ENCODE data around the gene TOMM34. TPM values are rescaled to one million over a fixed set of nuclear protein-coding genes. Genes with fewer than 3 reads are reported as not detected.

TOMM34 gene
- total and polyA plus RNA-seq, 2 of the 13 experiments (the other 11 are each of a cell fraction or from before 2014, with no cell fraction given) = 36.2 to 52.0 TPM

DNA sequence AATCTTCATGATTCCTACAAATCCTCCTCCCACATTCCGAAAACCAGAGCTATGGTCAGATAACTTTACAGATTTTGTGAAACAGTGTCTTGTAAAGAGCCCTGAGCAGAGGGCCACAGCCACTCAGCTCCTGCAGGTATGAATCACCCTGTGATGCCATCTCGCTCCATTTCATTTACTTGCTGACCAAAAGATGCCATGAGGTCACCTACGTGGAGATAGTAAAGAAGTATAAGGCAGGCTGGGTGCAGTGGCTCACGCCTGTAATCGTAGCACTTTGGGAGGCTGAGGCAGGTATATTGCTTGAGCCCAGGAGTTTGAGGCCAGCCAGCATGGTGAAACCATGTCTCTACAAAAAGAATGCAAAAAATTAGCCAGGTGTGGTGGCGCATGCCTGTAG is 37.0 kb upstream of the TOMM34 start:
- Histone ChIP-seq H2AFZ (ENCODE audit: low read length) (no peak overlapping the region), H3K79me2 (ENCODE audit: insufficient read depth, low read length) (no peaks in the 10 kb centered on the region), H3K27ac (ENCODE audit: extremely low read length, insufficient read depth, low read length) (no peak overlapping the region), H3K4me1 (ENCODE audit: insufficient read depth, low read length) (no peaks in the 10 kb centered on the region), H3K36me3 (replicated peaks in 1 of 2; ENCODE audit: control insufficient read depth in 1 of 2, insufficient read depth in 2 of 2, low read length in 2 of 2) (peaks cover 32 to 65% of the 10 kb centered on the region in 2 experiments), H3K27me3 (ENCODE audit: control insufficient read depth in 1 of 2, insufficient read depth in 2 of 2, low read length in 2 of 2) (no peaks in the 10 kb centered on the region), H3K9ac (ENCODE audit: insufficient read depth, low read depth, low read length) (no peak overlapping the region), H3K9me3 (ENCODE audit: low read length) (no peaks in the 10 kb centered on the region), H3K4me2 (ENCODE audit: low read depth, low read length) (no peak overlapping the region), H4K20me1 (ENCODE audit: insufficient read depth, low read length) (no peaks in the 10 kb centered on the region), H3K4me3 (replicated peaks in 1 of 3; ENCODE audit: insufficient read depth in 1 of 3, low read depth in 2 of 3, low read length in 3 of 3) (no peak overlapping the region)
- 97% methylated on average over 6 of the region's 6 CpGs for WGBS (ENCODE audit: low lambda C conversion rate)
- POLR2A ChIA-PET = no interaction called here
- in situ Hi-C loops (cut with HindIII; ENCODE audit: extremely low pct_ligation_motif_present, low pct_unique_long_range_greater_than_20kb) (no loop called here), intact Hi-C loops (cut with micrococcal nuclease; ENCODE audit: unreplicated experiment) (no loop called here)
- DNase-seq (ENCODE audit: low spot score) (no peak), ATAC-seq (no peak), FAIRE-seq (no peak)
- no TSS peak for BruUV-seq (replicated peaks)
- CTCF ChIA-PET (ENCODE audit: low intra/inter-chr PET ratio, low total read pairs) = no interaction called here
- TF ChIP-seq KLF9 (CRISPR knock-in tag; IDR thresholded peaks at IDR 0.05; ENCODE audit: low read depth) (no peak), ZBTB3 (CRISPR knock-in tag; IDR thresholded peaks at IDR 0.05; ENCODE audit: borderline replicate concordance, low read depth) (no peak), ZNF644 (CRISPR knock-in tag; IDR thresholded peaks at IDR 0.05; ENCODE audit: low read depth) (no peak), KAT2B (IDR thresholded peaks at IDR 0.05; ENCODE audit: borderline replicate concordance, low read depth, low read length) (no peak), ZNF572 (CRISPR knock-in tag; IDR thresholded peaks at IDR 0.05) (no peak), ELF3 (CRISPR knock-in tag; IDR thresholded peaks at IDR 0.05) (no peak), ZNF292 (CRISPR knock-in tag; IDR thresholded peaks at IDR 0.05; ENCODE audit: borderline replicate concordance, low read depth) (no peak), ZZZ3 (CRISPR knock-in tag; IDR thresholded peaks at IDR 0.05; ENCODE audit: borderline replicate concordance) (no peak), SP2 (CRISPR knock-in tag; IDR thresholded peaks at IDR 0.05) (no peak), ZNF136 (CRISPR knock-in tag; IDR thresholded peaks at IDR 0.05; ENCODE audit: low read depth) (no peak), KDM5B (CRISPR knock-in tag; IDR thresholded peaks at IDR 0.05; ENCODE audit: borderline replicate concordance) (no peak), TOPORS (CRISPR knock-in tag; IDR thresholded peaks at IDR 0.05) (no peak), ZNF724P (CRISPR knock-in tag; IDR thresholded peaks at IDR 0.05; ENCODE audit: borderline replicate concordance) (no peak)
- TF ChIP-seq, protein P1, sequence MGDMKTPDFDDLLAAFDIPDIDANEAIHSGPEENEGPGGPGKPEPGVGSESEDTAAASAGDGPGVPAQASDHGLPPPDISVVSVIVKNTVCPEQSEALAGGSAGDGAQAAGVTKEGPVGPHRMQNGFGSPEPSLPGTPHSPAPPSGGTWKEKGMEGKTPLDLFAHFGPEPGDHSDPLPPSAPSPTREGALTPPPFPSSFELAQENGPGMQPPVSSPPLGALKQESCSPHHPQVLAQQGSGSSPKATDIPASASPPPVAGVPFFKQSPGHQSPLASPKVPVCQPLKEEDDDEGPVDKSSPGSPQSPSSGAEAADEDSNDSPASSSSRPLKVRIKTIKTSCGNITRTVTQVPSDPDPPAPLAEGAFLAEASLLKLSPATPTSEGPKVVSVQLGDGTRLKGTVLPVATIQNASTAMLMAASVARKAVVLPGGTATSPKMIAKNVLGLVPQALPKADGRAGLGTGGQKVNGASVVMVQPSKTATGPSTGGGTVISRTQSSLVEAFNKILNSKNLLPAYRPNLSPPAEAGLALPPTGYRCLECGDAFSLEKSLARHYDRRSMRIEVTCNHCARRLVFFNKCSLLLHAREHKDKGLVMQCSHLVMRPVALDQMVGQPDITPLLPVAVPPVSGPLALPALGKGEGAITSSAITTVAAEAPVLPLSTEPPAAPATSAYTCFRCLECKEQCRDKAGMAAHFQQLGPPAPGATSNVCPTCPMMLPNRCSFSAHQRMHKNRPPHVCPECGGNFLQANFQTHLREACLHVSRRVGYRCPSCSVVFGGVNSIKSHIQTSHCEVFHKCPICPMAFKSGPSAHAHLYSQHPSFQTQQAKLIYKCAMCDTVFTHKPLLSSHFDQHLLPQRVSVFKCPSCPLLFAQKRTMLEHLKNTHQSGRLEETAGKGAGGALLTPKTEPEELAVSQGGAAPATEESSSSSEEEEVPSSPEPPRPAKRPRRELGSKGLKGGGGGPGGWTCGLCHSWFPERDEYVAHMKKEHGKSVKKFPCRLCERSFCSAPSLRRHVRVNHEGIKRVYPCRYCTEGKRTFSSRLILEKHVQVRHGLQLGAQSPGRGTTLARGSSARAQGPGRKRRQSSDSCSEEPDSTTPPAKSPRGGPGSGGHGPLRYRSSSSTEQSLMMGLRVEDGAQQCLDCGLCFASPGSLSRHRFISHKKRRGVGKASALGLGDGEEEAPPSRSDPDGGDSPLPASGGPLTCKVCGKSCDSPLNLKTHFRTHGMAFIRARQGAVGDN (CRISPR knock-in tag; IDR thresholded peaks at IDR 0.05) = no peak
- TF ChIP-seq, protein P2, sequence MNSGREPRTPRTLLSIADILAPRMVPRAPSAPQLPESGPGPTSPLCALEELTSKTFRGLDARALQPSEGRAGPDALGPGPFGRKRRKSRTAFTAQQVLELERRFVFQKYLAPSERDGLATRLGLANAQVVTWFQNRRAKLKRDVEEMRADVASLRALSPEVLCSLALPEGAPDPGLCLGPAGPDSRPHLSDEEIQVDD (CRISPR knock-in tag; IDR thresholded peaks at IDR 0.05; ENCODE audit: borderline replicate concordance) = no peak
- TF ChIP-seq, protein P3, sequence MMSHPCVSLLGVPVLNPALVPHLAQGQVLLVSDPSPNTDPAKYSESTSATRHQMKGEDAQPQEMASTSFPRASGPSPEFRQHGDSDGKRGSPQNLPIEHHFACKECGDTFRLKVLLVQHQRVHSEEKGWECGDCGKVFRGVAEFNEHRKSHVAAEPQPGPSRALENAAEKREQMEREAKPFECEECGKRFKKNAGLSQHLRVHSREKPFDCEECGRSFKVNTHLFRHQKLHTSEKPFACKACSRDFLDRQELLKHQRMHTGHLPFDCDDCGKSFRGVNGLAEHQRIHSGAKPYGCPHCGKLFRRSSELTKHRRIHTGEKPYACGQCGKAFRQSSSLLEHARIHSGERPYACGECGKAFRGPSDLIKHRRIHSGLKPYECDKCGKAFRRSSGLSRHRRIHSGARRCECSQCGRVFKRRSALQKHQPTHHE (CRISPR knock-in tag; IDR thresholded peaks at IDR 0.05; ENCODE audit: borderline replicate concordance) = no peak
